ENCODE measurements around the gene EIF4B.
A peak's percentile ranks its signal among the peaks of the same experiment; 100 is the strongest.

EIF4B gene

DNA sequence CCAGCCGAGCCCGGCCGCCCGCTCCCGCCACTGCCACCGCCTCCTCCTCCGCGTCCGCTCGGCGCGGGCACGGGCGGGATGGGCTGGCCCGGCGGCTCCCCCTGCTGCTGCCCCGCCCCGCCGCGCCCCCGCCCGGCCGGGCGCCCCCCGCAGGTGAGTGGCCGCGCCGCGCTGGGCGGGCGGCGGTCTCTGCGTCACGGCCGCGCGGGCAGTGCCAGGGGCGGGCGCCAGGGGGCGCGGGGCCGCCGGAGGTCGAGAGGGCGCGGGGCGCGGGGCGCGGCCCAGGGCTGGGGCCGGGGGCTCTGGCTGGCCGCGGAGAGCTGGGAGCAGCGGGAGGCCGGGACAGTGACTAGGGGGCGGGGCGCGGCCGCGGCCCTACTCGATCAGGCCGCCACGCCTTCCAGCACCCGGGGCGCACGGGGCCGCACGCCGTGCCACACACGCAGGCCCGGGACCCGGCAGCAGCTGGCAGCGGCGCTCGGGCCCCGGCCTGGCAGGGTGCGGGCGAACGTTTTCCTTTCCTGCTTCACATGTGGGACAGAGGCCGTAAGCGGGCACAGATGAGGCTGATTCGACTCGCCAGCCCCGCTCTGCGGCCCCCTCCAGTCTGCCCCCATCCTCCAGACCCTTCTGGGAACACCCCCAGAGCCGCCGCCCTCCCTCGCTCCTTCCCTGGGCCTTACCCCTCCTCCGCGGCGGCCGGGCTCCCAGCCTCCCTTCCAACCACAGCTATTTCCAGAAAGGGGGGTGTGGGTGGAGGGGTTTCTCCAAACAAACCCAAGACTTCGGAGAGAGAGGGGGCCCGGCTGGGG lies 41.2 kb downstream of the EIF4B start:
- DNase-seq: peak; percentile 93

GRCh38 chr12:53048033-53048779 lies 42.0 kb downstream of the EIF4B start:
- peak; percentile 69 for DNase-seq

DNA sequence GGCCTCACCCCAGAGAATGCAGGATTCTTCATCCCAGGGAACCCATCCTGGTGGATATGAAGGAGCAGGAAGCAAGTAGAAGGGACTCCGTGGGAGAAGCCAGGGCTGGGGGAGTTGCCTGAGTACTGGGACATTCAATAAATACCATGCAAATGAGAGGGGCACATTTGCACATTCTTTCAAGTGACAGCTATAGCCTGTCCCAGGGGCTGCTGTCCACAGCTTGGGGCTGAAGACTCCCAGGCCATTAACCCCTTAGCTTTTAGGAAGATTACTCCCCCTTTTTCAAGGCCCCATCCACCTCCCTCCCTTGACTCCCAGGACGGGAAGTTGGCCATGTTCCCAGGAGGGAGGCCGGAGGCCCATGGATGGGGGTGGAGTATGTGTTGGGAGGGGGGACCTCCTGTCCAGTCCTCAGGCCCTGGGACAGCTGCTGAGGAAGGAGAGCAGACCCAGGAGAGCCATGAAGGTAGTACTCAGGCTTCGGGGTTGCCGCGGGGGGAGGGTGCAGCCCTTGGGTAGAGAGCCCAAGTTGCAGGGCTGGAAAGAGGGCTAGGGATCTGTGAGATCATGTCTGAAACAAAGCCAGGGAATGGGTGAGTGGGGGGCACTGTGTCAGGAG lies 42.6 kb downstream of the EIF4B start:
- DNase-seq: peak; percentile 75

- peak; percentile 57 for DNase-seq
Observed at GRCh38 chr12:53049571-53050318, 43.5 kb downstream of the EIF4B start, which contains the start of gene TNS2. Gene TNS2 (plus strand): TSS chr12:53050065. CDS start chr12:53050186, 121 bp downstream.

- DNase-seq: no peak
Observed at GRCh38 chr12:53050426-53051057, 44.3 kb downstream of the EIF4B start.

- peak; percentile 89 for DNase-seq
Observed at GRCh38 chr12:53051058-53051880, 45.0 kb downstream of the EIF4B start.

DNA sequence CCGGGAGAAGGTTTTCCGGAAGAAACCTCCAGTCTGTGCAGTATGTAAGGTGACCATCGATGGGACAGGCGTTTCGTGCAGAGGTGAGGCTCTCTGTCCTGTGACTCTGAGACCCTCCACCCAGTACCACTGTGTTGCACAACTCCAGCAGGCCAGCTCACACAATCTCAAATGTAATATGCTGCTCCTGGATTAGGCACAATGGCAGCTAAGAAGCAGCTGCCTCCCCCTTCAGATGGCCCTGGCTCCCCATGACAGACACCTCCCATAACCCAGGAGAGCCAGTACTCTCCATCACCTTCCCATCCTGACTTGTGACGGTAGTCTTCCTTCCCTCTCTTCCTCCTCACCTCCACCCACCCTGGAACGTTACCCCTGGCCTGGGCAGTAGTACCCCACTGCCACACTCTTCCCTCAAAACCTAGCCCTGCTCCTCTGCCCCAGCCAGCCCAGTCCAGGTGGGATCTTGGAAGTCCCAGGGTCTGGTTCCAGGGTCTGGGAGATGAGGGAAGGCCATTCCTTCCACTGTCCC lies 45.7 kb downstream of the EIF4B start:
- no peak for DNase-seq

GRCh38 chr12:53052419-53053217 lies 46.4 kb downstream of the EIF4B start:
- DNase-seq: peak; percentile 70

- DNase-seq: peak; percentile 68
Observed at GRCh38 chr12:53053218-53054111, 47.2 kb downstream of the EIF4B start.

- DNase-seq: peak; percentile 98
Observed at GRCh38 chr12:53054112-53054878, 48.0 kb downstream of the EIF4B start.

DNA sequence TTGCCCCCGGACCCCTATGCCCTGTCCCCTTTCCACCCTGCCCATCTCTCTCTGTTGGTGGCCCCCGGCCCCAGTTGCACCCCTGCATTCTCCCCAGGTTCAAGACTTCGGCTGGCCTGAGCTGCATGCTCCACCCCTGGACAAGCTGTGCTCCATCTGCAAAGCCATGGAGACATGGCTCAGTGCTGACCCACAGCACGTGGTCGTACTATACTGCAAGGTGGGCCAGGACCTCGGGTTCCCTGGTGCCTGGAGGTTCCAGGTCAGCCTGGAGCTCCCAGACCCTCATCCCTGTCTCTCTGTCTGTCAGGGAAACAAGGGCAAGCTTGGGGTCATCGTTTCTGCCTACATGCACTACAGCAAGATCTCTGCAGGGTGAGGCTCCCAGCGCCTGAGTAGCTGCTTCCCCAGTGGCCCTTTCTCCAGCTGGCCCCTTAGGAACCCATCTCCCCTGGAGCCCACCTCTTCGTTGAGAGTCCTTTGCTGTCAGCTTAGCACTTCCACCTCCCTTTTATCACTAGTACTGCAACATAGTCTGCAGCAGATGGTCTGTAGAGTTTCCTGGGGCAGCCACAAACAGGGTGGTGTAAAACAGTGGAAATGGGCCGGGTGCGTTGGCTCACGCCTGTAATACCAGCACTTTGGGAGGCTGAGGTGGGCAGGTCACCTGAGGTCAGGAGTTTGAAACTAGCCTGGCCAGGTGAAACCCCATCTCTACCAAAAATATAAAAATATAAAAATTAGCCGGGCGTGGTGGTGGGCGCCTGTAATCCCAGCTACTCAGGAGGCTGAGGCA lies 49.4 kb downstream of the EIF4B start:
- DNase-seq: no peak

DNA sequence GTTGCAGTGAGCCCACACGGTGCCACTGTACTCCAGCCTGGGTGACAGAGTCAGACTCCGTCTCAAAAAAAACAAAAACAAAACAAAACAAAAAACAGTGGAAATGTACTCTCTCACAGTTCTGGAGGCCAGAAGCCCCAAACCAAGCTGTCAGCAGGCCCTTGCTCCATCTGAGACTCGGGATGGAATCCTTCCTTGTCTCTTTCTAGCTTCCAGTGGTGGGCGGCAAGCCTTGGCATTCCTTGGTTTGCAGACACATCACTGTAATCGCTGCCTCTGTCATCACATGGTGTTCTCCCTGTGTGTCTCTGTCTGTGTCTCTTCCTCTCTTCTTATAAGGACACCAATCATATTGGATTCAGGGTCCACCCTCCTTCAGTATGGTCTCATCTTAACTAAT lies 50.0 kb downstream of the EIF4B start:
- DNase-seq: no peak

DNA sequence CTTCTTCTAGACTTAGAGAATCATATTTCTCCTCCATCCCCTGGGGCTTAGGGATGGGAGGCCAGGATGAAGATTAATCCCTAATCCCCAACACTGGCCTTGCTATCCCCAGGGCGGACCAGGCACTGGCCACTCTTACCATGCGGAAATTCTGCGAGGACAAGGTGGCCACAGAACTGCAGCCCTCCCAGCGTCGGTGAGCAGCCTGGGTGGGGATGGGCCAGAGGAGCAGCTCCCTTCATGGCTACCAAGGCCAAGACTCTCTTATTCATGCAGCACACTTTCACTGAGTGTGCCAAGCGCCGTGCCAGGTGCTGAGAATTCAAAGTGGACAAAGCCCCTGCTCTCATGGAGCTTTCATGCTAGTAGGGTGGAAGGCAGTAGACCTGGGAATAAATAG lies 50.6 kb downstream of the EIF4B start:
- no peak for DNase-seq

DNA sequence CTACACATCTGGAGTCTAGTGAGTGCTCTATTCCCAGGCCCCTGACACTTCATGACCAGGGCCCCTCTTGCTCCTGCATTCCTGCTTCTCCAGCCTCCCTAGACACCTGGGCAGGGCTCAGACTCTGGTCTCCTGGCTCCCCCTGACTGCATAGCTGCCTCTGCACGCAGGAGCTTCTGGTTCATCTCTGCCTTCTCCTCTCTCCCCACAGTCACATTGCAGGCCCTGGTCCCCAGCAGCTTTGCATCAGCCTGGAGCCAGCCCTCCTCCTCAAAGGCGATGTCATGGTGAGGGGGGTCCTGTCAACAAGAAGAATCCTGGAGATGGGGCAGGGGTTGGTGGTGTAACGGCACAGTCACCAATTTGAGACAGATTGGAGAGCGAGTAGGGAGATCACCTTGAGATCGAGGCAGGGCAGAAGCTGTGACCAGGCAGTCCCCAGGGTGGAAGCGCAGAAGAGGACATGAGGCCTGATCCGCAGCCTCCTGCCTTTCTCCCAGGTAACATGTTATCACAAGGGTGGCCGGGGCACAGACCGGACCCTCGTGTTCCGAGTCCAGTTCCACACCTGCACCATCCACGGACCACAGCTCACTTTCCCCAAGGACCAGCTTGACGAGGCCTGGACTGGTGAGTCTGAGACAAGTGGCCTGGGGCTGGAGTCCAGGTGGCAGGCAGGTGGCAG lies 51.7 kb downstream of the EIF4B start:
- no peak for DNase-seq

DNA sequence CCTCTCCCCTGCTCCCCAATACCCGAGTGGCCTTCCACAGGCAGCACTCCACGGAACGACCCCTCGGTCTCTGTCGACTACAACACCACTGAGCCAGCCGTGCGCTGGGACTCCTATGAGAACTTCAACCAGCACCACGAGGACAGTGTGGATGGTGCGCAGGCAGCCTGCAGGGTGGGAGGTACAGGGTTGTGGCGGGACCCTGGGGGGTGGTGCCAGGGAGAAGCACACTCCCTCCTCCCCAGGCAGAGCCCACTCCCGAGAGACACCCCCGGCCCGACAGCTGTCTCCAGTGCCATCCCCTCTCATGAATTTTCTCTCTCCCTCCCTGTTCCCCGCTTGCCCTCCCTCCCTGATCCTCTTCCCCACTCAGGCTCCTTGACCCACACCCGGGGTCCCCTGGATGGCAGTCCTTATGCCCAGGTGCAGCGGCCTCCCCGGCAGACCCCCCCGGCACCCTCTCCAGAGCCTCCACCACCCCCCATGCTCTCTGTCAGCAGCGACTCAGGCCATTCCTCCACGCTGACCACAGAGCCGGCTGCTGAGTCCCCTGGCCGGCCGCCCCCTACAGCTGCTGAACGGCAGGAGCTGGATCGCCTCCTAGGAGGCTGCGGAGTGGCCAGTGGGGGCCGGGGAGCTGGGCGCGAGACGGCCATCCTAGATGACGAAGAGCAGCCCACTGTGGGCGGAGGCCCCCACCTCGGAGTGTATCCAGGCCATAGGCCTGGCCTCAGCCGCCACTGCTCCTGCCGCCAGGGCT lies 52.6 kb downstream of the EIF4B start:
- DNase-seq: no peak

GRCh38 chr12:53059434-53060063 lies 53.3 kb downstream of the EIF4B start:
- DNase-seq: no peak

All from eye (tissue), 1 donor.